ENCODE results near the gene TSFM.

The TSFM gene

GRCh38 chr12:57841445-57841844 is 58.9 kb downstream of the TSFM start:
- no peaks in the 10 kb centered on the region for H3K9me2 ChIP-seq (replicated peaks; ENCODE audit: insufficient read depth, low read length)
- H3K9me3 ChIP-seq (replicated peaks; ENCODE audit: insufficient read depth, low read length) = no peaks in the 10 kb centered on the region
- no peak for DNase-seq
- no peak overlapping the region for H3K4me2 ChIP-seq (ENCODE audit: low read depth, low read length)
- no peak overlapping the region for H2AFZ ChIP-seq (ENCODE audit: low read length)
- H3K4me1 ChIP-seq (ENCODE audit: low read length) = peaks cover 73% of the 10 kb centered on the region
- H3K9ac ChIP-seq (ENCODE audit: low read length) = no peak overlapping the region
- peaks cover 51% of the 10 kb centered on the region for H4K20me1 ChIP-seq (ENCODE audit: insufficient read depth, low read length)
- TF ChIP-seq EZH2phosphoT487 (IDR thresholded peaks at IDR 0.05; ENCODE audit: low read length) = no peak
- no peak for TF ChIP-seq EZH2 (optimal IDR thresholded peaks at IDR 0.05; ENCODE audit: low read depth, low read length)
- TF ChIP-seq CTCF (IDR thresholded peaks at IDR 0.05; ENCODE audit: low read length) = no peak
- H3K79me2 ChIP-seq (ENCODE audit: low read length) = peaks cover 100% of the 10 kb centered on the region
- H3F3A ChIP-seq (ENCODE audit: insufficient read depth, low read length) = peaks cover 51% of the 10 kb centered on the region
- H3K27ac ChIP-seq (ENCODE audit: low read length) = no peak overlapping the region
- no peaks in the 10 kb centered on the region for H3K36me3 ChIP-seq (replicated peaks; ENCODE audit: insufficient read depth, low read length)
- no peaks in the 10 kb centered on the region for H3K27me3 ChIP-seq (replicated peaks; ENCODE audit: insufficient read depth, low read length)
- no peak overlapping the region for H3K4me3 ChIP-seq (ENCODE audit: low read length)

DNA sequence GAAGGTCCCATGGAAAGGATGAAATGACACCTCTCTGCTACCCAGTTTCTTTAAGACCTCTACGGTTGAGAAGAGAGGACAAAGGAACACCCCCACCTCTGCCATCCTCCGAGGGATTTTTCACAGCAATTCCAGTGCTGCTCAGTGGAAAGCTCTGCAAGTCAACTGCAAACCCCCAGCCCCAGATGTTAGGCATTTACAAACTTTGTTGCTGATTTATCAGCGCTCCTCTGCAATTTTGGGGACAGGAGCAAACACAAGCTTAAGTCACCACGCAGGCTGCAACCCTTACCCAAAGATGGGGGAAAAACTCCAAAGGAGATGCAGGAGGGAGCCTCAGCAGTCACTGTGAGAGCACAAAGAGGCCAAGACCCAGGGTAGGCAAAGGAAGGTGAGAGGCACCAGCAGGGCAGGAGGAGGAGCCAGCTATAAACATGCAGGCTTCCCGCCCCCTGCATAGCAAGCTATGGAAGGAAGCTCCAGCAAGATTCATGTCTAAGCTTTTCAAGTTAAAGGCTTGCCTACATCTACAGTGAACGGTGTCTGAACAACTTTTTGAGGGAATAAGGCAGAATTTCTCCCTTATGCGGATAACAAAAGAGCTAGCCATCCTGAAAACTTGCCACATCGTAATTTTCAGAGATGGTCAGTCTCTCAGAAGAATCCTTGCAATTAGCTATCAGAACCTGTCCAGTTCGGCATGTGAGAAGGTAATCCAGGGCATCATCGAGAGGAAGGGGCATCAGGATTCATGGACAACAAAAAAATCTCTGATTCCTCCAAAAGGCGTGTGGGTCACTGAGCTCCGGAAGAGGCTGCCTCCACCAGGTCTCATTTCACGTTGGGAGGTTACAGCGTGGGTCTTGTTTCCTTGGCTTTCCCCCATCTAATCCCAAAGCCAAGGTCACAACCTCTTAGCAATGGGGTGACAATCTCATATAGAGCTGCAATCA is 60.0 kb downstream of the TSFM start:
- Histone ChIP-seq H3F3A (ENCODE audit: insufficient read depth, low read length) (peaks cover 41% of the 10 kb centered on the region), H3K4me3 (ENCODE audit: low read length) (no peak overlapping the region), H2AFZ (ENCODE audit: low read length) (no peak overlapping the region), H3K9ac (ENCODE audit: low read length) (no peak overlapping the region), H3K36me3 (replicated peaks; ENCODE audit: insufficient read depth, low read length) (no peaks in the 10 kb centered on the region), H3K9me3 (replicated peaks; ENCODE audit: insufficient read depth, low read length) (no peaks in the 10 kb centered on the region), H3K9me2 (replicated peaks; ENCODE audit: insufficient read depth, low read length) (no peaks in the 10 kb centered on the region), H3K4me2 (ENCODE audit: low read depth, low read length) (peak overlapping the region; percentile 25), H3K27me3 (replicated peaks; ENCODE audit: insufficient read depth, low read length) (no peaks in the 10 kb centered on the region), H4K20me1 (ENCODE audit: insufficient read depth, low read length) (peaks cover 51% of the 10 kb centered on the region), H3K4me1 (ENCODE audit: low read length) (peaks cover 67% of the 10 kb centered on the region), H3K79me2 (ENCODE audit: low read length) (peaks cover 90% of the 10 kb centered on the region), H3K27ac (ENCODE audit: low read length) (no peak overlapping the region)
- TF ChIP-seq EZH2 (optimal IDR thresholded peaks at IDR 0.05; ENCODE audit: low read depth, low read length) (no peak), CTCF (IDR thresholded peaks at IDR 0.05; ENCODE audit: low read length) (no peak), EZH2phosphoT487 (IDR thresholded peaks at IDR 0.05; ENCODE audit: low read length) (no peak)
- DNase-seq = no peak

DNA sequence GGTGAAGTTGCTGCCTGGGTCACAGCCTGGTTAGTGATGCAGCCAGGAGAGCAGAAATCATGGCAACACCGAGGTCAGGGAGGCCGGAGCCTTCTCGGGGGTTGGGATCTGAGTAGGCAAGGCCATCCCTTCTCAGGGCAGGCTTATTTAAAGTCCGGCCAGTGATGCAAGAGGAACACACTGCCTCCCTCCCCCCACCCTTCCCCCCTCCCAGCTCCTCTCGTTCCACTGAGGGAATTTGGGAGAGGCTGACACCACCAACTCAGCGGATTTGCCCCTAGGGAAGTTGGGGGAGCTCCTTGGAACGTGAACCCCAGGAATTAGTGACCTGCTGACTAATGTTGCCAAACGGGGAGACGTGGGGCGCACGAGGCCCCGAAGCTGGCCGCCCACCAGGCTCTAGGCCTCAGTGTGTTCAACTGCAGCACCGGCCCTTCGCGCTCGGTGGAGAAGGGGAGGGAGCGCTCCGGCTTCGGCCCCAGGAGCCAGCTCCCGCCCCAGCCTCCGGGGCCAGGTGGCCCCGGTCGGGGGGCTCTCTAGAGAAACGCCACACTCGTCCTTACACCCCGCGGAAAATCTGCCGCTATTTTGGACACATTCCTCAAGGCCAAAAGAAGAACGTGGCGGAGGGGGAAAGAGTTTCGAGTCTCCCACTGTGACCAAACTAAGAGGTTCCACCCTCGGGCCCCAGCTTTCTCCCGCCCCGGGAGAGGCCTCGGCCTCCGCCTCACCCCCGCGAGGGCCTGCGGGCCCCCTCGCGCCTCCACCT is 62.3 kb downstream of the TSFM start:
- Histone ChIP-seq H3K9me3 (replicated peaks; ENCODE audit: insufficient read depth, low read length) (no peaks in the 10 kb centered on the region), H3F3A (ENCODE audit: insufficient read depth, low read length) (peaks cover 20% of the 10 kb centered on the region), H4K20me1 (ENCODE audit: insufficient read depth, low read length) (peaks cover 35% of the 10 kb centered on the region), H3K4me3 (ENCODE audit: low read length) (peak overlapping the region; percentile 99), H3K79me2 (ENCODE audit: low read length) (peaks cover 68% of the 10 kb centered on the region), H3K4me2 (ENCODE audit: low read depth, low read length) (peak overlapping the region; percentile 79), H3K27me3 (replicated peaks; ENCODE audit: insufficient read depth, low read length) (no peaks in the 10 kb centered on the region), H3K27ac (ENCODE audit: low read length) (peak overlapping the region; percentile 80), H3K9me2 (replicated peaks; ENCODE audit: insufficient read depth, low read length) (no peaks in the 10 kb centered on the region), H3K36me3 (replicated peaks; ENCODE audit: insufficient read depth, low read length) (no peaks in the 10 kb centered on the region), H2AFZ (ENCODE audit: low read length) (peak overlapping the region; percentile 75), H3K9ac (ENCODE audit: low read length) (peak overlapping the region; percentile 95), H3K4me1 (ENCODE audit: low read length) (peaks cover 44% of the 10 kb centered on the region)
- TF ChIP-seq EZH2phosphoT487 (IDR thresholded peaks at IDR 0.05; ENCODE audit: low read length) (no peak), EZH2 (optimal IDR thresholded peaks at IDR 0.05; ENCODE audit: low read depth, low read length) (no peak), CTCF (IDR thresholded peaks at IDR 0.05; ENCODE audit: low read length) (no peak)
- DNase-seq = peak; percentile 30

All from MM.1S (cell line).